Mesenchymal stem cell (in vitro differentiated cells and primary cell): Measurements from ENCODE around the gene SLAMF7.

Source experiments
- DNase-seq: peaks from one replicate; pipeline ENCODE4 v3.0.0-alpha.2; 2013
- H2AFZ ChIP-seq: one replicate; pipeline ENCODE4 v1.6.1; 2013; ENCODE audit warnings: low read depth, mild to moderate bottlenecking, control low read depth, inconsistent platforms, low read length, moderate library complexity
- H2AK5ac ChIP-seq: 2 replicates; pipeline ENCODE4 v1.6.1; 2013; ENCODE audit warnings: low read length, moderate library complexity, mild to moderate bottlenecking, inconsistent platforms; ENCODE audit not compliant: severe bottlenecking
- H2BK120ac ChIP-seq: one replicate; pipeline ENCODE4 v1.6.1; 2013; ENCODE audit warnings: low read depth, mild to moderate bottlenecking, inconsistent platforms, low read length, moderate library complexity
- H2BK12ac ChIP-seq, 2 experiments: one replicate each; pipeline ENCODE4 v1.6.1; 2013; ENCODE audit warnings: inconsistent platforms in 2 of 2, low read length in 2 of 2, mild to moderate bottlenecking in 2 of 2, moderate library complexity in 2 of 2, control low read depth in 1 of 2
- H2BK15ac ChIP-seq: one replicate; pipeline ENCODE4 v1.6.1; 2013; ENCODE audit warnings: mild to moderate bottlenecking, low read depth, inconsistent platforms; ENCODE audit not compliant: poor library complexity, severe bottlenecking
- H2BK5ac ChIP-seq: 2 replicates; pipeline ENCODE4 v1.6.1; 2013; ENCODE audit warnings: low read depth, mild to moderate bottlenecking, low read length, control low read depth, inconsistent platforms; ENCODE audit not compliant: poor library complexity, severe bottlenecking
- H3K14ac ChIP-seq, 2 experiments: one replicate each; pipeline ENCODE4 v1.6.1; 2013; ENCODE audit warnings: inconsistent platforms in 2 of 2, low read length in 2 of 2, control low read depth in 1 of 2, mild to moderate bottlenecking in 1 of 2, moderate library complexity in 1 of 2
- H3K18ac ChIP-seq, 2 experiments: one replicate each; pipeline ENCODE4 v1.6.1; 2013; ENCODE audit warnings: inconsistent platforms in 2 of 2, low read length in 2 of 2, control low read depth in 1 of 2, low read depth in 1 of 2, mild to moderate bottlenecking in 1 of 2
- H3K23ac ChIP-seq, 2 experiments: one replicate each; pipeline ENCODE4 v1.6.1; 2013; ENCODE audit warnings: inconsistent platforms in 2 of 2, low read length in 2 of 2, mild to moderate bottlenecking in 2 of 2, moderate library complexity in 2 of 2, control low read depth in 1 of 2
- H3K27ac ChIP-seq: 2 replicates; pipeline ENCODE4 v1.5.1; 2013; ENCODE audit warnings: mild to moderate bottlenecking, moderate library complexity, low read length, control low read depth, inconsistent platforms; ENCODE audit not compliant: poor library complexity, severe bottlenecking
- H3K27me3 ChIP-seq, 2 experiments: 2 replicates each; pipeline versions ENCODE4 v1.6.1 to v1.7.0; 2013; ENCODE audit warnings: low read length in 2 of 2, mild to moderate bottlenecking in 2 of 2, moderate library complexity in 2 of 2, control low read depth in 1 of 2, inconsistent platforms in 1 of 2; ENCODE audit not compliant: control insufficient read depth in 1 of 2, insufficient read depth in 1 of 2
- H3K36me3 ChIP-seq, 2 experiments: 2 replicates each; pipeline versions ENCODE4 v1.6.1 to v1.7.0; 2013; ENCODE audit warnings: low read length in 2 of 2, control low read depth in 1 of 2, inconsistent platforms in 1 of 2, low read depth in 1 of 2, mild to moderate bottlenecking in 1 of 2; ENCODE audit not compliant: insufficient read depth in 2 of 2, control insufficient read depth in 1 of 2
- H3K4ac ChIP-seq, 2 experiments: one replicate each; pipeline ENCODE4 v1.6.1; 2013; ENCODE audit warnings: inconsistent platforms in 2 of 2, low read length in 2 of 2, mild to moderate bottlenecking in 2 of 2, moderate library complexity in 2 of 2, control low read depth in 1 of 2, low read depth in 1 of 2
- H3K4me1 ChIP-seq: 2 replicates; pipeline ENCODE4 v1.6.1; 2013; ENCODE audit warnings: low read depth, low read length, control low read depth; ENCODE audit not compliant: control insufficient read depth, insufficient read depth
- H3K4me2 ChIP-seq: 2 replicates; pipeline ENCODE4 v1.6.1; 2013; ENCODE audit warnings: low read length, mild to moderate bottlenecking, inconsistent platforms; ENCODE audit not compliant: poor library complexity, severe bottlenecking
- H3K4me3 ChIP-seq, 2 experiments: 2 replicates each; pipeline versions ENCODE4 v1.5.1 to v1.7.0; 2013; ENCODE audit warnings: low read length in 2 of 2, mild to moderate bottlenecking in 2 of 2, control low read depth in 1 of 2, low read depth in 1 of 2; ENCODE audit not compliant: insufficient read depth in 1 of 2
- H3K79me1 ChIP-seq: replicated peaks from 2 replicates; pipeline ENCODE4 v1.6.1; 2013; ENCODE audit warnings: mild to moderate bottlenecking, control low read depth, low read length, inconsistent platforms; ENCODE audit not compliant: poor library complexity, severe bottlenecking
- H3K9ac ChIP-seq: 2 replicates; pipeline ENCODE4 v1.7.0; 2013; ENCODE audit warnings: mild to moderate bottlenecking, low read length, moderate library complexity
- H3K9me3 ChIP-seq: 2 replicates; pipeline ENCODE4 v1.7.0; 2013; ENCODE audit warnings: mild to moderate bottlenecking, low read length; ENCODE audit not compliant: control insufficient read depth
- H4K8ac ChIP-seq: one replicate; pipeline ENCODE4 v1.6.1; 2013; ENCODE audit warnings: inconsistent platforms, mild to moderate bottlenecking, low read length, moderate library complexity
- H4K91ac ChIP-seq: one replicate; pipeline ENCODE4 v1.6.1; 2013; ENCODE audit warnings: mild to moderate bottlenecking, low read length, inconsistent platforms
- WGBS: methylation state at CpG from one replicate; pipeline ENCODE4 v1.1.7; 2013; ENCODE audit warnings: mixed read lengths; 5-methylcytosine and 5-hydroxymethylcytosine counted together

The SLAMF7 gene

GRCh38 chr1:160778976-160779375 lies 39.9 kb downstream of the SLAMF7 start:
- Histone ChIP-seq H4K91ac (no peak overlapping the region), H3K18ac (no peak overlapping the region), H3K14ac (no peak overlapping the region), H3K23ac (no peak overlapping the region), H3K27me3 (peaks cover 3% of the 10 kb centered on the region in 2 experiments), H3K27ac (no peak overlapping the region), H2BK120ac (no peak overlapping the region), H2BK12ac (no peak overlapping the region), H2BK15ac (no peak overlapping the region), H3K9me3 (no peaks in the 10 kb centered on the region), H3K79me1 (no peaks in the 10 kb centered on the region), H3K4ac (no peak overlapping the region), H2AK5ac (no peak overlapping the region), H2BK5ac (no peak overlapping the region), H2AFZ (no peak overlapping the region), H3K4me3 (no peak overlapping the region), H3K4me1 (no peaks in the 10 kb centered on the region), H3K9ac (no peak overlapping the region), H3K4me2 (no peak overlapping the region), H4K8ac (no peak overlapping the region), H3K36me3 (no peaks in the 10 kb centered on the region)
- DNase-seq = no peak
- WGBS = 78% methylated on average over 6 of the region's 6 CpGs

- H2BK120ac ChIP-seq = no peak overlapping the region
- no peaks in the 10 kb centered on the region for H3K9me3 ChIP-seq
- H3K79me1 ChIP-seq = no peaks in the 10 kb centered on the region
- no peak overlapping the region for H3K27ac ChIP-seq
- no peak overlapping the region for H4K8ac ChIP-seq
- H3K4me1 ChIP-seq = no peaks in the 10 kb centered on the region
- H3K36me3 ChIP-seq = no peaks in the 10 kb centered on the region
- no peak overlapping the region for H2BK15ac ChIP-seq
- no peak overlapping the region for H3K9ac ChIP-seq
- no peak overlapping the region for H2AK5ac ChIP-seq
- no peak overlapping the region for H3K4me3 ChIP-seq
- H3K18ac ChIP-seq = no peak overlapping the region
- H3K4ac ChIP-seq = no peak overlapping the region
- no peak overlapping the region for H3K4me2 ChIP-seq
- WGBS = 90% methylated on average over 18 of the region's 18 CpGs
- H2AFZ ChIP-seq = no peak overlapping the region
- peaks cover 0 to 3% of the 10 kb centered on the region in 2 experiments for H3K27me3 ChIP-seq
- no peak overlapping the region for H2BK5ac ChIP-seq
- DNase-seq = peak; percentile 1
- H2BK12ac ChIP-seq = no peak overlapping the region
- no peak overlapping the region for H3K23ac ChIP-seq
- no peak overlapping the region for H3K14ac ChIP-seq
- H4K91ac ChIP-seq = no peak overlapping the region
These were observed 40.8 kb downstream of the SLAMF7 start for GRCh38 chr1:160779626-160780397.

- no peaks in the 10 kb centered on the region for H3K4me1 ChIP-seq
- 51% methylated on average over 2 of the region's 2 CpGs for WGBS
These were observed 41.3 kb downstream of the SLAMF7 start for GRCh38 chr1:160780398-160780755.

GRCh38 chr1:160781186-160781766 lies 42.2 kb downstream of the SLAMF7 start:
- Histone ChIP-seq H3K27ac (no peak overlapping the region), H3K4me2 (no peak overlapping the region), H4K8ac (no peak overlapping the region), H3K23ac (no peak overlapping the region), H2AFZ (no peak overlapping the region), H3K4me1 (no peaks in the 10 kb centered on the region), H2BK12ac (no peak overlapping the region), H2BK5ac (no peak overlapping the region), H2BK120ac (no peak overlapping the region), H3K36me3 (no peaks in the 10 kb centered on the region), H3K4ac (no peak overlapping the region), H3K18ac (no peak overlapping the region), H3K9ac (no peak overlapping the region), H2BK15ac (no peak overlapping the region), H3K79me1 (no peaks in the 10 kb centered on the region), H4K91ac (no peak overlapping the region), H3K27me3 (no peaks in the 10 kb centered on the region), H2AK5ac (no peak overlapping the region), H3K9me3 (no peaks in the 10 kb centered on the region), H3K14ac (no peak overlapping the region), H3K4me3 (no peak overlapping the region)
- no peak for DNase-seq
- 81% methylated on average over 8 of the region's 8 CpGs for whole genome bisulfite sequencing

More at GRCh38 chr1:160780398-160780755, 41.3 kb downstream of the SLAMF7 start:
- Histone ChIP-seq H3K27ac (no peak overlapping the region), H3K9ac (no peak overlapping the region), H2BK12ac (no peak overlapping the region), H4K8ac (no peak overlapping the region), H2BK15ac (no peak overlapping the region), H3K4ac (no peak overlapping the region), H2BK5ac (no peak overlapping the region), H3K27me3 (peaks cover 0 to 3% of the 10 kb centered on the region in 2 experiments), H2BK120ac (no peak overlapping the region), H3K36me3 (no peaks in the 10 kb centered on the region), H3K4me2 (no peak overlapping the region), H4K91ac (no peak overlapping the region), H2AFZ (no peak overlapping the region), H3K14ac (no peak overlapping the region), H3K9me3 (no peaks in the 10 kb centered on the region), H3K23ac (no peak overlapping the region), H3K4me3 (no peak overlapping the region), H2AK5ac (no peak overlapping the region), H3K18ac (no peak overlapping the region), H3K79me1 (no peaks in the 10 kb centered on the region)
- no peak for DNase-seq
